ENCODE data around the gene CARD11. TPM values are rescaled to one million over a fixed set of nuclear protein-coding genes. Genes with fewer than 3 reads are reported as not detected.

CARD11 gene
- total and polyA plus RNA-seq, 2 of the 13 experiments (the other 11 are each of a cell fraction or from before 2014, with no cell fraction given), result 0.04 TPM; not detected in 1

DNA sequence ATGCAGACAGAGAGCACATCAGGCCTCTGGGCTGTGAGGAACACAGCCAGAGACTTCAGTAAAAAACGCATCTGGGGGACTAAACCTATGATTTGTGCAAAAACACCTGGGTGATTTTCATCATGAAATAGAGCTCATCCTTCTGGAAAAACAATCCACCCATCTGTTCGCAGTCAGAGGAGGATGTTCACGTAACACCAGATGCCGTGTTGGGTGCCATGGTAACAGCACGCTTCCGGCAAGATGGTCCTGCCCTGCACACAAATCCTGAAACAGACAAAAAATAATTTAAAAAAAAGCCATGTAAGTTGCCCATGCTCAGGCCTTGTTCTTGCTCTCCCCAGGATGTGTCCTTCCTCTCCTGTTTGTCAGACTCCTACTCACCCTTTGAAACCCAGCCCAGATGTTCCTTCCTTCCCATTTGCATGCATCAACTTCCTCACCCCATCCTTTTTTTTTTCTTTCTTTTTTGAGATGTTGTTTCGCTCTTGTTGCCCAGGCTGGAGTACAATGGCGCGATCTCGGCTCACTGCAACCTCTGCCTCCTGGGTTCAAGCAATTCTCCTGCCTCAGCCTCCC is 171.3 kb downstream of the CARD11 start (continued):
- TF ChIP-seq, protein P1, sequence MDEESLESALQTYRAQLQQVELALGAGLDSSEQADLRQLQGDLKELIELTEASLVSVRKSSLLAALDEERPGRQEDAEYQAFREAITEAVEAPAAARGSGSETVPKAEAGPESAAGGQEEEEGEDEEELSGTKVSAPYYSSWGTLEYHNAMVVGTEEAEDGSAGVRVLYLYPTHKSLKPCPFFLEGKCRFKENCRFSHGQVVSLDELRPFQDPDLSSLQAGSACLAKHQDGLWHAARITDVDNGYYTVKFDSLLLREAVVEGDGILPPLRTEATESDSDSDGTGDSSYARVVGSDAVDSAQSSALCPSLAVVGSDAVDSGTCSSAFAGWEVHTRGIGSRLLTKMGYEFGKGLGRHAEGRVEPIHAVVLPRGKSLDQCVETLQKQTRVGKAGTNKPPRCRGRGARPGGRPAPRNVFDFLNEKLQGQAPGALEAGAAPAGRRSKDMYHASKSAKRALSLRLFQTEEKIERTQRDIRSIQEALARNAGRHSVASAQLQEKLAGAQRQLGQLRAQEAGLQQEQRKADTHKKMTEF (CRISPR knock-in tag; IDR thresholded peaks at IDR 0.05), result no peak

DNA sequence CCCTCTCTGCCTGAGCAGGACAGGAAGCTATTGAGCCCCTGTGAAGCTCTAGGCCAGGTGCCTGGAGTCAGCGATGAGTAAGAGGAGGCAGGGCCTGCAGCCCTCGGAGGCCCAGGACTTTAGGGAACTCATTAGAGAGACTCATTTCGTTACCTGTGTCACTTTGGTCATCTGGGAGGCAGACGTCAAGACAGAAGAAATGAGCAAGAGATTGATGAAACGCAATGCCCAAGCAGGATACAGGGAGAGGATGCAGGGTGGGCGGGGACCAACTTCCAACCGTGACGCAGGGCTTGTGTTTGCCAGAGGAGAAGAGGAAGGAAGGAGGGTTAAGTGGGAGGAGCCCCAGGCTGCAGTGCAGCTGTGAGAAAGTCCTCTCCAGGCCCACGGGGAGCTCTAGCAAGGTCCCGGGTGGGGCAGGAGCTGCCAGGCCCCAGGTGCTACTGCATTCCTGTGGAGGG is 173.2 kb downstream of the CARD11 start:
- H3K4me3 ChIP-seq (replicated peaks in 1 of 3; ENCODE audit: insufficient read depth in 1 of 3, low read depth in 2 of 3, low read length in 3 of 3), result peak overlapping the region in 2 of 3 experiments; percentile 33 to 41; a peak in 3 of 6 replicates
- H3K79me2 ChIP-seq (ENCODE audit: insufficient read depth, low read length), result no peaks in the 10 kb centered on the region
- no peaks in the 10 kb centered on the region for H3K36me3 ChIP-seq (replicated peaks in 1 of 2; ENCODE audit: control insufficient read depth in 1 of 2, insufficient read depth in 2 of 2, low read length in 2 of 2)
- H3K9ac ChIP-seq (ENCODE audit: insufficient read depth, low read depth, low read length), result no peak overlapping the region
- CTCF ChIA-PET (ENCODE audit: low intra/inter-chr PET ratio, low total read pairs), result no interaction called here
- POLR2A ChIA-PET, result no interaction called here
- no peak for DNase-seq (ENCODE audit: low spot score)
- no peak overlapping the region for H3K27ac ChIP-seq (ENCODE audit: extremely low read length, insufficient read depth, low read length)
- peak overlapping the region; percentile 59 for H3K4me2 ChIP-seq (ENCODE audit: low read depth, low read length)
- BruUV-seq (replicated peaks), result no TSS peak
- in situ Hi-C loops (cut with HindIII; ENCODE audit: extremely low pct_ligation_motif_present, low pct_unique_long_range_greater_than_20kb) (no loop called here), intact Hi-C loops (cut with micrococcal nuclease; ENCODE audit: unreplicated experiment) (no loop called here)
- H2AFZ ChIP-seq (ENCODE audit: low read length), result no peak overlapping the region
- no peak for FAIRE-seq
- H3K9me3 ChIP-seq (ENCODE audit: low read length), result no peaks in the 10 kb centered on the region
- peaks cover 1 to 10% of the 10 kb centered on the region in 2 experiments; a peak in 4 of 5 replicates for H3K27me3 ChIP-seq (ENCODE audit: control insufficient read depth in 1 of 2, insufficient read depth in 2 of 2, low read length in 2 of 2)
- peaks cover 10% of the 10 kb centered on the region; the same call in 1 of the 2 replicates for H3K4me1 ChIP-seq (ENCODE audit: insufficient read depth, low read length)
- ATAC-seq, result peak; percentile 64
- no peaks in the 10 kb centered on the region for H4K20me1 ChIP-seq (ENCODE audit: insufficient read depth, low read length)
- 16% methylated on average over 8 of the region's 10 CpGs for WGBS (ENCODE audit: low lambda C conversion rate)
- TF ChIP-seq JARID2 (CRISPR knock-in tag; IDR thresholded peaks at IDR 0.05; ENCODE audit: insufficient replicate concordance) (no peak), ZNF713 (CRISPR knock-in tag; IDR thresholded peaks at IDR 0.05) (no peak), TP53 (CRISPR knock-in tag; conservative IDR thresholded peaks at IDR 0.05) (no peak), ZNF124 (CRISPR knock-in tag; IDR thresholded peaks at IDR 0.05) (no peak), MEF2D (CRISPR knock-in tag; IDR thresholded peaks at IDR 0.05) (no peak), GLI4 (CRISPR knock-in tag; IDR thresholded peaks at IDR 0.05; ENCODE audit: borderline replicate concordance) (no peak), KDM5B (CRISPR knock-in tag; IDR thresholded peaks at IDR 0.05; ENCODE audit: borderline replicate concordance) (no peak), ZNF296 (CRISPR knock-in tag; conservative IDR thresholded peaks at IDR 0.05) (no peak)
- TF ChIP-seq, protein P2, sequence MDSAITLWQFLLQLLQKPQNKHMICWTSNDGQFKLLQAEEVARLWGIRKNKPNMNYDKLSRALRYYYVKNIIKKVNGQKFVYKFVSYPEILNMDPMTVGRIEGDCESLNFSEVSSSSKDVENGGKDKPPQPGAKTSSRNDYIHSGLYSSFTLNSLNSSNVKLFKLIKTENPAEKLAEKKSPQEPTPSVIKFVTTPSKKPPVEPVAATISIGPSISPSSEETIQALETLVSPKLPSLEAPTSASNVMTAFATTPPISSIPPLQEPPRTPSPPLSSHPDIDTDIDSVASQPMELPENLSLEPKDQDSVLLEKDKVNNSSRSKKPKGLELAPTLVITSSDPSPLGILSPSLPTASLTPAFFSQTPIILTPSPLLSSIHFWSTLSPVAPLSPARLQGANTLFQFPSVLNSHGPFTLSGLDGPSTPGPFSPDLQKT (CRISPR knock-in tag; IDR thresholded peaks at IDR 0.05; ENCODE audit: borderline replicate concordance), result no peak
- TF ChIP-seq, protein P3, sequence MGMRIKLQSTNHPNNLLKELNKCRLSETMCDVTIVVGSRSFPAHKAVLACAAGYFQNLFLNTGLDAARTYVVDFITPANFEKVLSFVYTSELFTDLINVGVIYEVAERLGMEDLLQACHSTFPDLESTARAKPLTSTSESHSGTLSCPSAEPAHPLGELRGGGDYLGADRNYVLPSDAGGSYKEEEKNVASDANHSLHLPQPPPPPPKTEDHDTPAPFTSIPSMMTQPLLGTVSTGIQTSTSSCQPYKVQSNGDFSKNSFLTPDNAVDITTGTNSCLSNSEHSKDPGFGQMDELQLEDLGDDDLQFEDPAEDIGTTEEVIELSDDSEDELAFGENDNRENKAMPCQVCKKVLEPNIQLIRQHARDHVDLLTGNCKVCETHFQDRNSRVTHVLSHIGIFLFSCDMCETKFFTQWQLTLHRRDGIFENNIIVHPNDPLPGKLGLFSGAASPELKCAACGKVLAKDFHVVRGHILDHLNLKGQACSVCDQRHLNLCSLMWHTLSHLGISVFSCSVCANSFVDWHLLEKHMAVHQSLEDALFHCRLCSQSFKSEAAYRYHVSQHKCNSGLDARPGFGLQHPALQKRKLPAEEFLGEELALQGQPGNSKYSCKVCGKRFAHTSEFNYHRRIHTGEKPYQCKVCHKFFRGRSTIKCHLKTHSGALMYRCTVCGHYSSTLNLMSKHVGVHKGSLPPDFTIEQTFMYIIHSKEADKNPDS (CRISPR knock-in tag; IDR thresholded peaks at IDR 0.05), result no peak
- TF ChIP-seq, protein P4, sequence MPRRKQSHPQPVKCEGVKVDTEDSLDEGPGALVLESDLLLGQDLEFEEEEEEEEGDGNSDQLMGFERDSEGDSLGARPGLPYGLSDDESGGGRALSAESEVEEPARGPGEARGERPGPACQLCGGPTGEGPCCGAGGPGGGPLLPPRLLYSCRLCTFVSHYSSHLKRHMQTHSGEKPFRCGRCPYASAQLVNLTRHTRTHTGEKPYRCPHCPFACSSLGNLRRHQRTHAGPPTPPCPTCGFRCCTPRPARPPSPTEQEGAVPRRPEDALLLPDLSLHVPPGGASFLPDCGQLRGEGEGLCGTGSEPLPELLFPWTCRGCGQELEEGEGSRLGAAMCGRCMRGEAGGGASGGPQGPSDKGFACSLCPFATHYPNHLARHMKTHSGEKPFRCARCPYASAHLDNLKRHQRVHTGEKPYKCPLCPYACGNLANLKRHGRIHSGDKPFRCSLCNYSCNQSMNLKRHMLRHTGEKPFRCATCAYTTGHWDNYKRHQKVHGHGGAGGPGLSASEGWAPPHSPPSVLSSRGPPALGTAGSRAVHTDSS (CRISPR knock-in tag; conservative IDR thresholded peaks at IDR 0.05), result no peak
